ENCODE measurements around the gene PPP1R1B.
A peak's percentile ranks its signal among the peaks of the same experiment; 100 is the strongest.

The PPP1R1B gene

GRCh38 chr17:39617446-39618245 lies 9.1 kb upstream of the PPP1R1B start:
- DNase-seq = no peak

- DNase-seq = peak; percentile 73
Measured at GRCh38 chr17:39618246-39618913, 8.4 kb upstream of the PPP1R1B start.

GRCh38 chr17:39618956-39619785 lies 7.6 kb upstream of the PPP1R1B start:
- DNase-seq = no peak

GRCh38 chr17:39619786-39620101 lies 7.0 kb upstream of the PPP1R1B start:
- no peak for DNase-seq

- peak; percentile 96 for DNase-seq
Measured at GRCh38 chr17:39621523-39622379, 5.0 kb upstream of the PPP1R1B start.

GRCh38 chr17:39622380-39623006 lies 4.3 kb upstream of the PPP1R1B start:
- DNase-seq = no peak

GRCh38 chr17:39623356-39623950 lies 3.3 kb upstream of the PPP1R1B start:
- peak; percentile 90 for DNase-seq

GRCh38 chr17:39624313-39624712 lies 2.4 kb upstream of the PPP1R1B start:
- DNase-seq = no peak

- DNase-seq = no peak
Measured at GRCh38 chr17:39625198-39625785, 1.5 kb upstream of the PPP1R1B start.

GRCh38 chr17:39627047-39627711 lies 427 bp downstream of the PPP1R1B start:
- no peak for DNase-seq

GRCh38 chr17:39627712-39628516 lies 1.2 kb downstream of the PPP1R1B start:
- peak; percentile 61 for DNase-seq

- DNase-seq = no peak
Measured at GRCh38 chr17:39628655-39629493, 2.1 kb downstream of the PPP1R1B start.

GRCh38 chr17:39629494-39629880 lies 2.7 kb downstream of the PPP1R1B start:
- DNase-seq = no peak

- DNase-seq = no peak
Measured at GRCh38 chr17:39629898-39630297, 3.1 kb downstream of the PPP1R1B start.

GRCh38 chr17:39631403-39631802 lies 4.7 kb downstream of the PPP1R1B start:
- no peak for DNase-seq

- no peak for DNase-seq
Measured at GRCh38 chr17:39632153-39632941, 5.6 kb downstream of the PPP1R1B start.

- no peak for DNase-seq
Measured at GRCh38 chr17:39633570-39634183, 6.9 kb downstream of the PPP1R1B start.

Data from retina (tissue), 1 donor.